SK-N-SH treated with all-trans-retinoic acid at 6 μM for 48 hours (cell line): ENCODE results near the gene STUM.

Source experiments
- ATAC-seq: fragments of 200-7000 bp; cut with Tn5 transposase; 3 replicates; pipeline ENCODE4 v1.9.1; 2020; ENCODE audit warnings: mild to moderate bottlenecking, moderate library complexity
- BACH2 ChIP-seq: fragments of 250-450 bp; sonication (Bioruptor Pico); IDR thresholded peaks from 2 replicates; pipeline ENCODE4 v1.9.0; 2021; ENCODE audit warnings: mild to moderate bottlenecking, borderline replicate concordance
- CREB5 ChIP-seq: fragments of 250-450 bp; sonication (Bioruptor Pico); IDR thresholded peaks from 2 replicates; pipeline ENCODE4 v1.5.1; 2020; ENCODE audit warnings: low read depth, mild to moderate bottlenecking, moderate library complexity
- CSDC2 ChIP-seq: fragments of 250-450 bp; sonication (Bioruptor Pico); IDR thresholded peaks from 2 replicates; pipeline ENCODE4 v1.5.0; 2020; ENCODE audit warnings: mild to moderate bottlenecking, moderate library complexity
- CSRNP3 ChIP-seq: fragments of 250-450 bp; sonication (Bioruptor Pico); IDR thresholded peaks from 2 replicates; pipeline ENCODE4 v1.5.1; 2021; ENCODE audit warnings: mild to moderate bottlenecking, moderate library complexity
- ESRRG ChIP-seq: fragments of 250-450 bp; sonication (Bioruptor Pico); IDR thresholded peaks from 2 replicates; pipeline ENCODE4 v1.6.1; 2021; ENCODE audit warnings: mild to moderate bottlenecking
- GLIS3 ChIP-seq: fragments of 250-450 bp; sonication (Bioruptor Pico); IDR thresholded peaks from 2 replicates; pipeline ENCODE4 v1.5.0; 2020; ENCODE audit warnings: mild to moderate bottlenecking, moderate library complexity
- ISL1 ChIP-seq: fragments of 250-450 bp; sonication (Bioruptor Pico); IDR thresholded peaks from 2 replicates; pipeline ENCODE4 v2.1.2; 2022; ENCODE audit warnings: mild to moderate bottlenecking, moderate library complexity
- OSR1 ChIP-seq: fragments of 250-450 bp; sonication (Bioruptor Pico); IDR thresholded peaks from 2 replicates; pipeline ENCODE4 v1.8.0; 2022; ENCODE audit warnings: moderate library complexity, mild to moderate bottlenecking, inconsistent platforms
- PATZ1 ChIP-seq: fragments of 250-450 bp; sonication (Bioruptor Pico); IDR thresholded peaks from 2 replicates; pipeline ENCODE4 v1.8.0; 2020; ENCODE audit warnings: mild to moderate bottlenecking, moderate library complexity, borderline replicate concordance
- POU6F1 ChIP-seq: fragments of 250-450 bp; sonication (Bioruptor Pico); IDR thresholded peaks from 2 replicates; pipeline ENCODE4 v1.8.0; 2021; ENCODE audit warnings: low read depth, mild to moderate bottlenecking, moderate library complexity, borderline replicate concordance
- PPARA ChIP-seq: fragments of 250-450 bp; sonication (Bioruptor Pico); IDR thresholded peaks from 2 replicates; pipeline ENCODE4 v1.5.0; 2020; ENCODE audit warnings: mild to moderate bottlenecking, borderline replicate concordance
- RARB ChIP-seq: fragments of 250-450 bp; sonication (Bioruptor Pico); IDR thresholded peaks from 2 replicates; pipeline ENCODE4 v1.8.0; 2021; ENCODE audit warnings: mild to moderate bottlenecking, moderate library complexity
- SNAI2 ChIP-seq: fragments of 250-450 bp; sonication (Bioruptor Pico); IDR thresholded peaks from 2 replicates; pipeline ENCODE4 v1.5.0; 2020; ENCODE audit warnings: mild to moderate bottlenecking, moderate library complexity
- TCF4 ChIP-seq: fragments of 250-450 bp; sonication (Bioruptor Pico); IDR thresholded peaks from 2 replicates; pipeline ENCODE4 v1.8.0; 2021; ENCODE audit warnings: mild to moderate bottlenecking, moderate library complexity, borderline replicate concordance
- TSHZ2 ChIP-seq: fragments of 250-450 bp; sonication (Bioruptor Pico); IDR thresholded peaks from 2 replicates; pipeline ENCODE4 v1.5.0; 2020; ENCODE audit warnings: mild to moderate bottlenecking, moderate library complexity
- ZFP3 ChIP-seq: fragments of 250-450 bp; sonication (Bioruptor Pico); IDR thresholded peaks from 2 replicates; pipeline ENCODE4 v1.5.0; 2020; ENCODE audit warnings: mild to moderate bottlenecking, moderate library complexity
- ZFP30 ChIP-seq: fragments of 450-650 bp; formaldehyde crosslinking; IDR thresholded peaks from 2 replicates; pipeline ENCODE4 v1.5.0; 2022; ENCODE audit warnings: mild to moderate bottlenecking, moderate library complexity
- ZNF565 ChIP-seq: fragments of 450-650 bp; formaldehyde crosslinking; conservative IDR thresholded peaks from 2 replicates; pipeline ENCODE4 v1.5.0; 2020; ENCODE audit warnings: low read depth, mild to moderate bottlenecking, moderate library complexity
- ZNF70 ChIP-seq: fragments of 450-650 bp; formaldehyde crosslinking; IDR thresholded peaks from 2 replicates; pipeline ENCODE4 v1.5.0; 2020; ENCODE audit warnings: mild to moderate bottlenecking, moderate library complexity
- ZNF8 ChIP-seq: fragments of 450-650 bp; formaldehyde crosslinking; IDR thresholded peaks from 2 replicates; pipeline ENCODE4 v1.5.0; 2020; ENCODE audit warnings: mild to moderate bottlenecking, moderate library complexity

STUM gene

GRCh38 chr1:226571893-226572292, 23.3 kb downstream of the STUM start (continued):
- TF ChIP-seq POU6F1 (CRISPR knock-in tag) (no peak), BACH2 (CRISPR knock-in tag) (no peak), ISL1 (CRISPR knock-in tag) (no peak), ESRRG (CRISPR knock-in tag) (no peak), CSDC2 (no peak), ZFP3 (CRISPR knock-in tag) (no peak), RARB (no peak), TCF4 (CRISPR knock-in tag) (no peak), TSHZ2 (CRISPR knock-in tag) (no peak)

GRCh38 chr1:226572325-226572726, 23.8 kb downstream of the STUM start:
- ATAC-seq = no peak
- TF ChIP-seq ISL1 (CRISPR knock-in tag) = no peak
- TF ChIP-seq CSDC2 = no peak
- TF ChIP-seq CREB5 (CRISPR knock-in tag) = no peak
- no peak for TF ChIP-seq ZFP30 (CRISPR knock-in tag)
- no peak for TF ChIP-seq GLIS3 (CRISPR knock-in tag)
- TF ChIP-seq ESRRG (CRISPR knock-in tag) = no peak
- TF ChIP-seq ZNF70 (CRISPR knock-in tag) = no peak
- TF ChIP-seq PPARA (CRISPR knock-in tag) = no peak
- TF ChIP-seq PATZ1 (CRISPR knock-in tag) = no peak
- no peak for TF ChIP-seq BACH2 (CRISPR knock-in tag)
- TF ChIP-seq ZNF565 (CRISPR knock-in tag) = no peak
- TF ChIP-seq CSRNP3 = no peak
- TF ChIP-seq SNAI2 (CRISPR knock-in tag) = no peak
- TF ChIP-seq ZFP3 (CRISPR knock-in tag) = no peak
- no peak for TF ChIP-seq ZNF8 (CRISPR knock-in tag)
- TF ChIP-seq TSHZ2 (CRISPR knock-in tag) = no peak
- no peak for TF ChIP-seq TCF4 (CRISPR knock-in tag)
- no peak for TF ChIP-seq OSR1 (CRISPR knock-in tag)
